ENCODE results near the gene NAPA.
A peak's percentile ranks its signal among the peaks of the same experiment; 100 is the strongest.

Gene NAPA

GRCh38 chr19:47485210-47485609 lies 29.7 kb downstream of the NAPA start:
- DNase-seq = no peak

- DNase-seq = peak; percentile 90
These were observed 30.8 kb downstream of the NAPA start, which contains the start of gene KPTN for GRCh38 chr19:47483800-47484690. Gene KPTN, minus strand, starts transcription at chr19:47484219. Its CDS starts 59 bp downstream, at chr19:47484160.

GRCh38 chr19:47483200-47483599 lies 31.7 kb downstream of the NAPA start:
- DNase-seq = no peak

- no peak for DNase-seq
These were observed 33.3 kb downstream of the NAPA start for GRCh38 chr19:47481460-47482052.

- no peak for DNase-seq
These were observed 34.2 kb downstream of the NAPA start for GRCh38 chr19:47480658-47481057.

- no peak for DNase-seq
These were observed 35.0 kb downstream of the NAPA start for GRCh38 chr19:47479701-47480503.

- DNase-seq = no peak
These were observed 38.4 kb downstream of the NAPA start for GRCh38 chr19:47476438-47476972.

- DNase-seq = no peak
These were observed 39.4 kb downstream of the NAPA start for GRCh38 chr19:47475465-47475864.

- DNase-seq = no peak
These were observed 41.5 kb downstream of the NAPA start for GRCh38 chr19:47473336-47473735.

GRCh38 chr19:47471733-47472457 lies 43.0 kb downstream of the NAPA start, which contains the start of gene SLC8A2:
Gene SLC8A2, minus strand, starts transcription at chr19:47471893. Its CDS starts 5,490 bp downstream, at chr19:47466403.
- DNase-seq = peak; percentile 65

- DNase-seq = no peak
These were observed 43.5 kb downstream of the NAPA start for GRCh38 chr19:47471381-47471732.

GRCh38 chr19:47470447-47471195 lies 44.2 kb downstream of the NAPA start:
- DNase-seq = no peak

- no peak for DNase-seq
These were observed 45.1 kb downstream of the NAPA start for GRCh38 chr19:47469719-47470118.

- no peak for DNase-seq
These were observed 45.5 kb downstream of the NAPA start for GRCh38 chr19:47469363-47469700.

- DNase-seq = no peak
These were observed 46.9 kb downstream of the NAPA start for GRCh38 chr19:47467914-47468313.

GRCh38 chr19:47465957-47466356 lies 48.9 kb downstream of the NAPA start:
- DNase-seq = no peak

- DNase-seq = no peak
These were observed 50.0 kb downstream of the NAPA start for GRCh38 chr19:47464675-47465419.

GRCh38 chr19:47461876-47462275 lies 53.0 kb downstream of the NAPA start:
- DNase-seq = no peak

- DNase-seq = no peak
These were observed 55.4 kb downstream of the NAPA start for GRCh38 chr19:47459477-47459876.

GRCh38 chr19:47458672-47459071 lies 56.2 kb downstream of the NAPA start:
- DNase-seq = no peak
